Subcutaneous adipose tissue (tissue), 4 donors: ENCODE measurements around the gene CAPN8. TPM values are rescaled to one million over a fixed set of nuclear protein-coding genes. Genes with fewer than 3 reads are reported as not detected.

Experiments used
- CTCF ChIP-seq: fragments of 450-650 bp; IDR thresholded peaks from one replicate; pipeline ENCODE4 v1.5.1; 2016; ENCODE audit warnings: low read depth, mild to moderate bottlenecking, control low read depth, antibody characterized with exemption, moderate library complexity
- total RNA-seq, 4 donors: library from RNA; depleted of rRNA; stranded (reverse); fragments of >200 nt; gene quantifications; one replicate each; pipeline ENCODE4 v1.1.0, GENCODE V29; 2016

Gene CAPN8
- total RNA-seq, 4 donors from 2014 or later, result not detected

- no peak for TF ChIP-seq CTCF
Observed at GRCh38 chr1:223678841-223679240, 13.3 kb upstream of the CAPN8 start.

DNA sequence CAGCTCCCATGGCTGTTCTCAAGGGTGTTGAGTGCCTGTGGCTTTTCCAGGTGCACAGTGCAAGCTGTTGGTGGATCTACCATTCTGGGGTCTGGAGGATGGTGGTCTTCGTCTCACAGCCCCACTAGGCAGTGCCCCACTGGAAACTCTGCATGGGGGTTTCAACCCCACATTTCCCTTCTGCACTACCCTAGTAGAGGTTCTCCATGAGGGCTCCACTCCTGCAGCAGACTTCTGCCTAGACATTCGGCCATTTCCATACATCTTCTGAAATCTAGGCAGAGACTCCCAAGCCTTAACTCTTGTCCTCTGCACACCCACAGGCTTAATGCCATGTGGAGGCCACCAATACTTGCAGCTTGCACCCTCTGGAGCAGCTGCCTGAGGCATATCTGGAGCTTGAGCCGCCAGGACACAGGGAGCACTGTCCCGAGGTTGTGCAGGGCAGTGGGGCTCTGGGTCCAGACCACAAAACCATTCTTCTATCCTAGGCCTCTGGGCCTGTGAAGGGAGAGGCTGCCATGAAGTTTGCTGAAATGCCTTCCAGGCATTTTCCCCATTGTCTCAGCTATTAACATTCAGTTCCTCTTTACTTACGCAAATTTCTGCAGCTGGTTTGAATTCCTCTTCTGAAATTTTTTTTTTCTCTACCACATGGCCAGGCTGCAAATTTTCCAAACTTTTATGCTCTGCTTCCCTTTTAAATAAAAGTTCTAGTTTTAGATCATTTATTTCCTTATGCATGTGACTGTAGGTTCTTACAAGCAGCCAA, 8.8 kb upstream of the CAPN8 start:
- no peak for TF ChIP-seq CTCF

DNA sequence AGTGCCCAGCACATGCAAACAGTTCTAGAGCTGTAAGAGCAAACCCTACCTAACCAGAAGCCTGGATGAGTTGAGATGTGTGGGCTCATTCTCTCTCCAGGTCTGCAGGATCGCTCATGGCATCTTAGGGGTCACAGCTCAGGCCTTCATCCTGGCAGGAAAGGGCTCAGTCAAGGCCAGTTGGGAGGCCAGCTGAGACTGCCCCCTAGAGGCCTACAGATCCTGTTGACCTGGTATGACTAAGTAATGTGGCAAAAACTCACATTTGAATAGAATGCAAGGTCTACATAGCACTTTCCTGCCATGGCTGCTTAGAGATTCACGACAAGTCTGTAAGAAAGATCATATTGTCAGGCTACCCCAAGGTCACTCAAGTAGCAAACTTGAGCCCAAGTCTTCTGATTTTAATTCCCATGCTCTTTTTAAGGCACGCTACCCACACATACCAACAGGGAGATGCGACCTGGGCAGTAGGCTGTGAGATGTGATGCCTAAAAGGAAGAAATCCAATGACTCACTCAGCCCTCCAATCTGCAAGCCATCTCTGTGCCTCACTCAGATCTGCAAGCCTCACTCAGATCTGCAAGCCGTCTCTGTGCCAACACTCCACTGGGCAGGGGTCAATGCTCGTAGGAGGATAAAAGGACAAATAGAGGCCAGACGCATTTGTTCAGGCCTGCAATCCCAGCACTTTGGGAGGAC, 5.1 kb upstream of the CAPN8 start:
- no peak for TF ChIP-seq CTCF

DNA sequence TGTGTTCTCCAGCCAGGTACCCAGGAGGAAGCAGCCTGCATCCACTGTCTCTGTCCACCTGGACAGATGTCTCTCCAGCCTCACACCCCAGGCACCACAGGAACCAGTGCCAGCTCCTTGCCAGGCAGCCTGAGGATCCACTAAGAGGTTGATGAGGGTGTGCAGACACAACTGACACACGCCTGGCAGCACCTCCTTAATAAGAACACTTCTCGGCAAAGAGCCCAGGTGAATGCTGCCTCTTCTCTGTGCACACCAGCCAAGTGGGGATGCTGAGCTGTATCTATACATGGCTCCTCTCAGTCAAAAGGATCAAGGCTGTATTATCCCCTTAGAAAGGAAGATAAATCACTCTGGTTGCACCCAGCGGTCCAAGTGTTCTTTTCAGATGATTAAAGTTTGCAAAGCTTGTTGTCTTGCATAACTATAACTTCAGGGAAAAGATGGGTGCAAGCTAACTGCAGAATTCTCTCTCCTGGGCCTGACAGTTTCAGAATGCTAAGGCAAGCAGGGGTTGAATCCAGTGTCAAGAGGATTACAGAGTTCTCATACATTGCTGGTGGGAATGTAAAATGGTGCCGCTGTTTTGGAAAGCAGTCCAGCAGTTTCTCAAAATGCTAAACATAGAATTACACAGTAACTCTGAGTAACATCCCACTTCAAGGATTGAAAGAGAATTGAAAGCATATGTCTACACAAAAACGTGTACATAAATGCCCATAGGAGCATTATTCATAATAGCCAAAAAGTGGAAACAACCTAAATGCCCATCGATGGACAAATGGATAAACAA, 3.7 kb upstream of the CAPN8 start:
- no peak for TF ChIP-seq CTCF

GRCh38 chr1:223667484-223668182, 2.1 kb upstream of the CAPN8 start:
- TF ChIP-seq CTCF, result no peak

DNA sequence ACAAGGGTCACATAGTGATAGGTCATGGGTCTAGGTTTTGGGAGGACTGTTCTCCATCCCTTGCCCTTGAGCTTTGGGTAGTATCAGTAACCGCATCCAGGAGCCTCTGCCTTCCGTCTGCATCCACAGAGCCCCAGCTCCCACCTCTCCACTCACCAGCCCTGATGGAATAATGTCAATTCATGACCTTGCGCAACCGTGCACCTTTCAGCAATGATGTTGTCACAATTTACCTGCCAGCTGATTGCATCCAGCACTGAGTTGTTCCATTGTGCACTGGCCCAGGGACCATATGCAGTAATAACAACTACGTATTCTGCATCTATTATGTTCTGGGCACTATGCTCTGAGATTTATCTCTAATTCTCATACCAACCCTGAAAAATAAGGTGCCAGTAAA, 1.4 kb downstream of the CAPN8 start:
- TF ChIP-seq CTCF, result no peak
